ENCODE data around the gene VCL. TPM values are rescaled to one million over a fixed set of nuclear protein-coding genes. Genes with fewer than 3 reads are reported as not detected.

The VCL gene
- total RNA-seq, 1 experiment from 2014 or later, result 291 TPM

GRCh38 chr10:74099836-74100235, 101.9 kb downstream of the VCL start:
- no peaks in the 10 kb centered on the region for H3K4me1 Mint-ChIP-seq
- H3K79me1 ChIP-seq (ENCODE audit: insufficient read depth, low read depth, low read length, poor library complexity, severe bottlenecking), result no peaks in the 10 kb centered on the region
- H3K79me2 ChIP-seq (ENCODE audit: insufficient read depth, low read length), result 0 out of 2 replicates have a peak, but pooled peaks cover 2% of the 10 kb centered on the region
- no peaks in the 10 kb centered on the region for H3K23me2 ChIP-seq (ENCODE audit: insufficient read length, low read depth, low read length, poor library complexity, severe bottlenecking)
- no peaks in the 10 kb centered on the region for H3K4me1 ChIP-seq (ENCODE audit: insufficient read depth, low read length)
- no CpG with 5 or more reads among the region's 3 CpGs for WGBS (ENCODE audit: extremely low coverage, insufficient read length, low lambda C conversion rate)
- H2AK5ac ChIP-seq (ENCODE audit: insufficient read length, low read length), result no peak overlapping the region
- no peak overlapping the region for H2BK20ac ChIP-seq (ENCODE audit: low read depth, low read length, poor library complexity, severe bottlenecking)
- H3K23ac ChIP-seq (ENCODE audit: insufficient read length, low read depth, low read length), result no peak overlapping the region
- H3K14ac ChIP-seq (ENCODE audit: insufficient read depth, low read length), result no peak overlapping the region
- H4K20me1 ChIP-seq (ENCODE audit: control insufficient read depth, insufficient read depth, insufficient read length), result no peaks in the 10 kb centered on the region
- H2BK12ac ChIP-seq (ENCODE audit: insufficient read length, low read depth, low read length), result no peak overlapping the region
- H3K18ac ChIP-seq (ENCODE audit: insufficient read length, low read depth, low read length), result no peak overlapping the region
- no peak overlapping the region for H3K4me3 Mint-ChIP-seq
- H3K27me3 Mint-ChIP-seq (ENCODE audit: low read depth), result no peaks in the 10 kb centered on the region
- H2BK15ac ChIP-seq (ENCODE audit: low read depth, low read length), result no peak overlapping the region
- no peak overlapping the region for H2BK120ac ChIP-seq (ENCODE audit: low read depth, low read length, poor library complexity, severe bottlenecking)
- H3T11ph ChIP-seq (ENCODE audit: low read length), result no peak overlapping the region
- H4K8ac ChIP-seq (replicated peaks; ENCODE audit: insufficient read length, low read depth, low read length), result no peak overlapping the region
- H3K9me3 ChIP-seq (ENCODE audit: control insufficient read depth, low read depth, low read length), result no peaks in the 10 kb centered on the region
- H4K91ac ChIP-seq (ENCODE audit: insufficient read length, low read depth, low read length), result no peak overlapping the region
- H3K4ac ChIP-seq (ENCODE audit: low read depth, low read length), result no peak overlapping the region
- no peak overlapping the region for H3K4me2 ChIP-seq (ENCODE audit: insufficient read depth, insufficient read length, low read length)
- H2BK5ac ChIP-seq (ENCODE audit: insufficient read length, low read length), result no peak overlapping the region
- no peak overlapping the region for H3K9ac ChIP-seq (ENCODE audit: extremely low read depth, insufficient read length, low read length)
- H3K27ac Mint-ChIP-seq, result peak overlapping the region in 2 of 3 experiments; percentile 1 to 13; a peak in 2 of 7 replicates
- H3K56ac ChIP-seq (ENCODE audit: insufficient read length, low read depth, low read length), result no peak overlapping the region
- no peak overlapping the region for H4K5ac ChIP-seq (ENCODE audit: insufficient read length, low read depth, low read length)
- no peak overlapping the region for H2AFZ ChIP-seq (ENCODE audit: low read length)
- no peak for TF ChIP-seq CTCF (conservative IDR thresholded peaks at IDR 0.05)
- no peaks in the 10 kb centered on the region for H3K9me3 Mint-ChIP-seq
- H3K36me3 Mint-ChIP-seq (ENCODE audit: insufficient read depth in 1 of 3, low read depth in 3 of 3), result peaks cover 71 to 93% (median 90%) of the 10 kb centered on the region in 3 experiments; a peak in 6 of 7 replicates
- no peak overlapping the region for H3K27ac ChIP-seq (ENCODE audit: insufficient read length, low read depth, low read length)
- H3K27me3 ChIP-seq (ENCODE audit: insufficient read depth, low read length), result no peaks in the 10 kb centered on the region
- DNase-seq, result no peak

Data from H9 (cell line).